Measurements from ENCODE around the gene SCN2B.

Gene SCN2B

DNA sequence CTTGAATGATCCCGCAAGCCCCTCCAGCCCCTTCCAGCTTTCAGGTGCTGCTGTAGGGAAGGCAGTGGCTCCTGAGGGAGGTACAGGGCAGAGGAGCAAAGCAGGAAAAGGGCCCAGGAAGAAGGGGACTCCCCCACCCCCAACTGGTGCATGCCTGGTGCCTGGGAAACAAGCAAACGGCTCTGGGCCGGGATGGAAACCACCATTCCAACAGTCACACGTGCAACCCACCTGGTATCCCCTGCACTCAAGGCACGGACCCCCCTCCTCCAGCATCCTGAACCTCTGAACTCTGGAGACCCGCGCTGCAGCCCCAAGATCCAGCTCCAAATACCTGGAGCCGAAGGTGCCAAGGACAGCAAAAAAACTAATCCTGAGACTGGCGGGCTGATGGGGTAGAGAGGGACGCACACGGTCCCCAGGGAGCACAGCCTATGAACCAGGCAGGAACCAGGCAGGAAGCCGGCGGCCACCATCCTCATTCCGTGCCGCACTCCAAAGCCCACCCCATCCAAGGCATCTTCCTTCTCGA, 24.4 kb downstream of the SCN2B start:
- DNase-seq = no peak

DNA sequence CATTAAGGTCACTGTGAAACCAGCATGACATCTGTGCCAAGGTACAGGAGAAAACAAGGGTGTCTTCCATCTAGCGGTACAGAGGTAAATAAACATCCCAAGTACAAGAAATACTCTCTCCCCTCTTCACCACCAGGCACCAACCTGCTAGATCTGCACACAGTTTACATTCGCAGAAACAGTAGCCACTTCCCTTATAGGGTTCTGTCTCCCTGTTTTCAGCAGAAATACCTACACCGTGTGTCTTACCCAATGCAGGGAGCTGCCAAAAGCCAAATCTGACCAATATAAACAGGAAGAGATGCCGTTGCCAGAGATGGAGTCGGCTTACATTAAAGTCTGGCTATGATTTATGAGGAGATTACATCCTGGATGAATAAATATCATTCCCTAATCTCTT, 25.0 kb downstream of the SCN2B start:
- no peak for DNase-seq

DNA sequence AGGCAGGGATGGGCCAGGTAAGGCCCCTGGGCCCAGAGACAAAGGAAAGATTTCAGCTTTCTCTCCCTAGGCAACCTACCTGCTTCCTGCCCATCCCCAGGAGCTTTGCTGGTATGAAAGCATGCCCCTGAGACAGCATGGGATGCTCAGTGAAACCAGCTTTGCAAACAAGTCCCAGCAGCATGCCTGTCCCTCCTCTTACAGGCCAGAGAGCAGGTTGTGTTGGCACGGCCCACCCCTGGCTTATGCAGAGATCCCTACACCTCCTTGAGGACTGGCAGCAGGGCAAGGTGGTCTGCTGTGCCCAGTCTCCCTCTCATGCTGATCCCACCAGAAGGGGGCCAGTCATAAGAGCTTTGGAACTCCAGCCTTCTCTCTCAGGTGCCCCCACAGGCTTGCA, 26.9 kb downstream of the SCN2B start:
- no peak for DNase-seq

DNA sequence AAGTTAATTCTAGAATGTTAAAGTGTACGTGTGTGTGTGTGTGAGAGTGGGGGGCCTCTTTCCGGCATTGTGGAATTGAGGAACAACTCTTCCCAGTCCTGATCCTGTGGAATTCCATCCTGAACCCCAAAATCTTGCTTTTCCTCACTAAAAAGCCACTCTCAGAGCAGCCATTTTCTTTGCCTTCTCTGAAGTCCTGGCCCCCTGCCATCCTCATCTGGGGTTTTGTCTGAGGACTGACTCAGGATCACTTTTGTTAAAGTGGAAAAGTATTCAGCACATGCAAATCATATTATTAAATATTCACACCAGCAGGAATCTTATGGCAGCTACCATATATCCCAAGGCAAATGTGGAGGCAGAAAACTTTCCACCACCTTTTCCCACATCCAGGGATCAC, 27.6 kb downstream of the SCN2B start:
- DNase-seq = no peak

DNA sequence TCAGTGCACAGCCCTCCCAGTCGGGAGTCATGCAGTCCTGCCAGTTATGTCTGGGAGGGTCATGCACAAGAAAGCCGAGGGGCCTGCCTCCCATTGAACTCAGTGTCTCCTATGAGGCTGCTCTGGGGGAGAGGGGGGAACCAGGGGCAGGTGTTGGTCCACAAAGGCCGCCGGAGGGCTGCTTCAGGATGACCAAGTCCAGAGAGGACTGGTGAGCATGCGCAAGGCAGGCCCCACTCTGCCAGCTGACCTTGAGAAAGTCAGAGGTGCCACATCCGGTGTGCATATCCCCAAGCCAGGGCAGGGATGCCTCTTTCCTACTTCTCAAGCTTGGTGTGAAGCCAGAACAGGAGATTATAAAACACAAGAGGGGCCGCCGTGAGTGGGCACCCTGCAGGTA, 28.2 kb downstream of the SCN2B start:
- DNase-seq = no peak

DNA sequence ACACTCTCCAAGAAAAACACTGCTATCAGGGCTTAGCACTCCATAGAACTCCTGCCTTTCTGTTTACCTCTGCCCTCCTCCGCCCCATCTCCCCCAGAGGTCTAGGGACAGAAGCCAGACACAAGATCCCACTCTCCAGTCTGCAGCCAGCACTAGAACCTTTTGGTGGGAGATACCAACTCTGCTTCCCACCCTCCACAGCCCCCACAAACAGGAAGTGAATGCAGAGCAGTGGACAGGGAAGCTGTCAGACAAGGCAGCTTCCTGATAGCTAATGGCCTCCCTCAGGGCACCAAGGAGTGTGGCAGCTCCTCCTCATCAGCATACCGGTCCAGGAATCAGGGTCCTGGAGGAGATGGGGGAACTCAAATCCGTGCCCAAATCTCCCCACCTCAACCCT, 28.9 kb downstream of the SCN2B start:
- no peak for DNase-seq

DNA sequence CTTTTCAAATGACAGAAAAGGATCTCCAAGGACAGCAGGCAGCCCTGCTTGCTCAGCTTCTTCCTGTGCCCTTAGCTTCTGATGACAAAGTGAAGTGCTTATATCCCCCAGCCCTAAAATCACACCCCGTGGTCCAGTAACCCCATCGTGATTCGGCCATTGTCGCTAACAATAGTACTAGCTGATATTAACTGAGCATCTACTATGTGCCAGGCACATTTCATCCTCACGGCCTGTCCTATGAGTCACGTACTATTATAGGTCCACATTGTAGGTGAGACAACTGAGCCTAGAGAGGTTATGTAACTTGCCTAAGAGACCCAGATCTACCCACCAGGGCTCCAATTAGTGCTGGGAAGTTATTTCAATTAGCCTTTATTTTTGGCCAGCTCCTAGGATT, 29.9 kb downstream of the SCN2B start:
- DNase-seq = no peak

DNA sequence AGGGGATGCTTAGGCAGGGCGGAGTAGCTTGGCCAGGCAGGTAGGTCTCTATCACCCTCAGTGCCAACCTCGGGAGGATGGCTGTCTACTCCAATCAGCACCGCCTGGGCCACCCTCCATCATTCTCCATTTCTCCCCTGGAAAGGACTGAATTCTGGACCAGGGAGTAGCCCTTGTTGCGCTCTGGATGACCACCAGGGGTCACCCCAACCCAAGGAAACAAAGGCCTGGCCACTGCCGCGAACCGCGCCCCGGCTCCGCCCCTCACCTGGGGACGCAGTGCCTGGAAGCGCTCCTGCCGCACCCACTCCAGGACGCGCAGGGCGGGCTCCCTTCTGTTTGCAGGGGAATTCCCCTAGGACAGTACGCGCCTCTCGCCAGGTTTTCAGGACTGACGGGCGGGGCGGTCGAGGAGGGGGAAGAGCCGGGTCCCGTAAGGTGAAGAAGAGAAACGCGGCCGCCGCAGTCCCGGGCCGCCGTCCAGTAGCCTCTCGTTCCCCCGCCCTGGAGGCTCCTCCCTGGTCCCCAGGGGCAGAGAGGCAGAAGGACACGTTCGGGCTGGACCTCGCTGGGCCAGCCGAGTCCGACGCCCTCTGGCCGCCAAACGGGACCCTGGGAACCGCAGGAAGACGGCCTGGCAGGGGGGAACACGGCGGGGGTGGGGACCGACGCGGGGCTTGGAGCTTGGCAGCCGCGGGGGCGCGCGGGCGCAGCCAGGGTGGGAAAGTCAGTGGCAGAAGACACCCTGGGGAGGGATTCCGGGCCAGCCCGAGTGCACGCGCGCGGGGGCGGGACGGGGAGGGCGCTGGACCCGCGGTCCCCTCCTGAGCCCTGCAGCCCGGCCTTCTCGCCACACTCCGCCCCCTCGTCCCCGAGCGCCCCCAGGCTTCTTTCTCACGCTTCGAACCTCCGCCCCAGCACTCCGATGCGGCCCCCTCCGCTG, 30.9 kb downstream of the SCN2B start:
- peak; percentile 81 for DNase-seq

DNA sequence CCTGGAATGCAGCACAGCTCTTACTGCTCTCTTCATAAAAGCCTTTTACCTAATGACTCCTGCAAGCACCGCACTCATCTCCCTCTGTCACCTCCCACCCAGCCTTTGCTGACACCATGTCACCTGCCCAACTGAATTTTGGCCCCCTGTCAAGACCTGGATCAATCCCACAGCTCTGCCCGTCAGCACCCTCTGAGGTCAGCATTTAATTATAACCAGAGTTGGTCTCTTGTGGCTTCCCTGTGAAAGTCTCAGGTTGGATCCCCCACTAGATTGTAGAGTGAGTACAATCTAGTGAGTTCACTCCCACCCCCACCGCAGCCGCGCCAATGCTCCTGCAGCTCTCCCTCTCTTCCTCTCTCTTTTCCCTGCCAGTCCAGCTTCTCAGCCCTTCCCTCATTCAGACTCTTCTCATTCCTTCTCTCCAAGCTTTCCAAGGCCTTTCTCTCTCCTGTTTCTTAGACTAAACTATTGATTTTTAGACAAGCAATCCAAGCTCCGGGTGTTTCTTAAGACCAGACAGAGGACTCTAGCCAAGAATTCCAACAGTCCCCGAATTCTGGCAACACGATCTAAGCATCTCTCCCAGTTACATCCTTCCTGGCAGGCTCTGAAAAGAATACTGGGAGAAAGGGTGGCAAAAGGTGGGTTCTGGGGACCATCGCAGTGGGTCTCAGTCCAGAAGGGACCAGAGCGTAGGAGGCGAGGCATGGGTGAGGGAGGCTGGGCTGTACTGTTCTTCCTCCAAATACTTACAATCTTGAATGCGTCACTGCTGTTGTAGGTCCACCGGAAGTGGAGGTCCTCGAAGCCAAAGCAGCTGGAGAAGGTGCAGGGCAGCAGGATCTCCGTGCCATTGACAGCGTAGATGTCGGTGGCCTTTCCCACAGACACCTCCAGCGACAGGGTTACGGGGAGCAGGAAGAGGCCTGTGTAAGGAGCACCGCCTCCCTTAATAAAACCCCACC, 31.9 kb downstream of the SCN2B start:
- no peak for DNase-seq

DNA sequence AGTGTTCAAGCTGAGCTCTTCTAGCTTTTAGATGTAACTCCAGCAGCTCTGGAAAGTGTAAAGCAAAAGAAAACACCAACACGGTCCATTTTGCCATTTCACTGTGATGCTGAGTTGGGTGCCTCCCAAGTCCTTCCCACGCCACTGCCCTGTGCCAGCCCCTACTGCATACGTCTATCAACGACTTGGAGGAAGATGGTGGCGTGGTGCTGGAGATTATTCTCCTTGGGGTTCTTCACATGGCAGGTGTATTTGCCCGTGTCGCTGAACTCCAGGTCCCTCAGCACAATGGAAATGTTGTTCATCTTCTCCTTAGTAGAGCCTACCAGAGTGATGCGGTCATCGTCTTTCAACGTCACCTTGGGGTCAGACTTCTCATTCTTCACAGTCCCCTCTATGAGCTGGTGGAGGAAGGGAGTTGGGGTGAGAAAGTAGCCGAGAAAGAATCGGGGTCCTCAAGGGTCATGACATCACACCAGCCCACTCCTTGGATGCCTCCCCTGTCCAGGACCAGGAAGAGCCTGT, 32.7 kb downstream of the SCN2B start:
- DNase-seq = no peak

DNA sequence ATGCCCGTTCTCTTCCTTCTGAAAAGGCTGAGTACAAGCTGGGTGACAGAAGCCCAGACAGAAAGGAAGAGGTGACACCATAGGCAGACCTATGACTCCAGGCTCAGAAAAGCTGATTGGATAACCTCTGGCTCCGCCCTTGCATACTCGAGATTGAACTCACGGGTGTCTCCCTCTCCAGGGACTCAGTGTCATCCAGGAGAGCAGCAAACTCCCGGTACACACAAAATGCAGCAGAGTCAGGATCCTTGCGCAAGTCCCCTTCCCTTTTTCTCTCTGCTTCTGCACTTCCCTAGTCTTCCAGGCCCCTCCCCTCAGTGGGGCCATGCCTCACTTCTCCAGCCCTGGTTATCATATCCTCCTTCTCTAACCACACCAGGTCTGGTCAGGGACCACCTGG, 33.6 kb downstream of the SCN2B start:
- peak; percentile 25 for DNase-seq

DNA sequence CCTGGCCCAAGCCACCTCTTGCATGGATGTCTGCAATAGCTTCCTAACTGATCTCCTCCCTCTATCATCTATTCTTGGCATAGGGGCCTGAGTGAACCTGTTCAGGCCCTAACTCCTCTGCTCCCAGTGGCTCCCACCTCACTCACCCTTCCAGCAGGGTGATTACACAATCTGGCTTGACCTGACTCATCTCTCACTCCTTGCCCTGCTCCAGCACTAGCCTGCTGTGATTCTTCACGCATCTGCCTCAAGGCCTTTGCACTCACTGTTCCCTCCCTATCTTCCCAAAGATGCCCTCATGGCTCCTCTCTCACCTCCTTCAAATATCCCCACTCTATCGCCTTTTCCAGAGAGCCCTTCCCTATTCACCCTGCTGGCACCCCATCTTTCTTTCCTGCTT, 34.4 kb downstream of the SCN2B start:
- no peak for DNase-seq

DNA sequence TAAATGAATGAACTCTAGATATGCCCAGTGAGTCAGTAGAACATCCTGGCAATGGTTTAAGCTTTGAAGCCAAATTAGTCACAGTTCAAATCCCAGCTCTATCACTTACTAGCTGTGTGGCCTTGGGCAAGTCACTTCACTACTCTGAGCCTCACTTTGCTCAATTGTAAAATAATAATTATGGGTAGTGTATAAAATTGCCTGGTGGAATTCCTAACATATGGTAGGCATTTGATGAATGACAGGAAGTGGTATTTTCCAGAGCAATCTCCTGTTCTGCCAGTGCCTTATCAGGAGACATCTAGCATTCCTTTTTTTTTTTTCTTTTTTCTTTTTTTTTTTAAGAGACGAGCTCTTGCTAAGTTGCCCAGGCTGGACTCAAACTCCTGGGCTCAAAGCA, 36.9 kb downstream of the SCN2B start:
- no peak for DNase-seq

DNA sequence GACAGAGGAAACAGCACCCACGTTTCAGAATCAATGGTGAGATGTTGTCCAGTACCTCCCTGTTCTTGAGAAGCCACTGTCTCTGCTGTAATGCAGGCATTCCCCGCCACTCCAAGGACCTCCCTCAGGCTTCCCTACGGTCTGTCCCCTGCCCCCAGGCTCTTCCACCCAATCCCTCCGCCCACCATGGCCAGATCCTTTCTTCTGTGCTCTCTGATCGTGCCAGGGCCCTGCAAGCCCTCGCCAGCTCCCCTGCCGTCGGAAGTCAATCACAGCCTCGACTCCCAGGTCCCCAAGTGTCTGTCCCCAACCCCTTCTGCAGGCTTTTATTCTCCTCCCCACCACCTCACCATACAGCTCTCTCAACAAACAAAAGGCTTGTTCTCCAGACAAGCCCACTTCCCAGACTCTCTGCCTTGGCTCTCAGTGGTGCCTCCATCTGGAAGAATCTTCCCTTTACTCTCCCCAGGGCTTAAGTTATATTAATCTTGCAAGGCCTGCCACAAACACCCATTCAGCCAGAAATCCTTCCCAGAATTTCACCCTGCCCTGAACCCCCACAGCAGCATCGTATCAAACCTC, 37.5 kb downstream of the SCN2B start:
- DNase-seq = no peak

DNA sequence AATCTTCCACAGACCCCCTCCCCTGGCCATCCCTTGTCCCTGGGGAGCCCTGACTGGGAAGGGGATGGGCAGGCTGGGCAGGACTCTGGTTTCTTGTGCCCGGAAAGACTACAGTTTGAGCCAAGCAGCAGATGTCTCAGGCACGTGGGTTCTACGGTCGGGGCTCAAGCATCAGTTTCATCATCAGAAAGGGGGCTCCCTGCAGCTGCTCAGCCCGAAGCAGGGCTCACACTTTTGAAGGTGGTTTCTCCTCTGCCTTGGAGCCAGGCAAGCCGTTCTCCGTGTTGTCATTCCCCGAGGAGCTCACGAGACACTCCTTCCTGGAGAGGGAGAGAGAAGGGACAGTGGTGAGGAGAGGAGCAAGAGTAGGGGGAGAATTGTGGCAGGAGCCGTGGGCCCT, 39.6 kb downstream of the SCN2B start:
- DNase-seq = no peak

DNA sequence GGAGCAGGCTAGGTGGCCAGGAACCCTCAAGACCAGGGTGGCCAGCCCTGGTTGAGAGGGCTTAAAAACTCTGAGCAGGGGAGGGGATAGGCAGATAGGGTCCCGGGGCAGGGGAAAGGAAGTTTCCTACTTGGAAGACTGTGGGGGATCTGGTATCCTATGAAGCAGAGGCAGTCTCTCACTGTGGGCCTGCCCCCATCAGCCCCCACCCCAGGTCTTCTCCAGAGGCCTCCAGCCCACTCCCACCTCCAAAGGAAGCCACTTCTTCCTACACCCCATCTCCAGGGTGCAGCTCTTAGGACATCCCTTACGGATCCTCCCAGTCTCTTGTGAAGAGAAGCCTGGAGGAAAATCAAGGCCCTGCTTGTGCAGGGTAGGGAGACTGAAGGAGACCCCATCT, 40.1 kb downstream of the SCN2B start:
- no peak for DNase-seq

DNA sequence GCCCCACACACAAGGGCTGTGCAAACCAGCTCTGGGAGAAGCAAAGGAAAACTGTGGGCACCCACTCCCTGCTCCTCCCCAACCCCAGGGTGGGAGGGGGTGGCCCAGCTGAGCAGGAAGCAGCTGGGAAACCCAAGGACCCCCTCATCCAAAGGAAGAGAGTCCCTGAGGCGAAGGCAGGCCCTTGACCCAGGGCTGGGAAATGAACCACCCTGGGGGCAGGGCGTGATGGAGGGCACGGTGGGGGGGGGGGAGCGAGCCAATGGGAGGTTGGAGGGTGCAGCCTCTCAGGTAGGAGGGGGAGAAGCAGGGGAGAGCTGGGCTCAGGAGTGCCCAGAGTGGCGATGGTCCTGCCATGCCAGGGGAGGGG, 40.7 kb downstream of the SCN2B start:
- DNase-seq = no peak

DNA sequence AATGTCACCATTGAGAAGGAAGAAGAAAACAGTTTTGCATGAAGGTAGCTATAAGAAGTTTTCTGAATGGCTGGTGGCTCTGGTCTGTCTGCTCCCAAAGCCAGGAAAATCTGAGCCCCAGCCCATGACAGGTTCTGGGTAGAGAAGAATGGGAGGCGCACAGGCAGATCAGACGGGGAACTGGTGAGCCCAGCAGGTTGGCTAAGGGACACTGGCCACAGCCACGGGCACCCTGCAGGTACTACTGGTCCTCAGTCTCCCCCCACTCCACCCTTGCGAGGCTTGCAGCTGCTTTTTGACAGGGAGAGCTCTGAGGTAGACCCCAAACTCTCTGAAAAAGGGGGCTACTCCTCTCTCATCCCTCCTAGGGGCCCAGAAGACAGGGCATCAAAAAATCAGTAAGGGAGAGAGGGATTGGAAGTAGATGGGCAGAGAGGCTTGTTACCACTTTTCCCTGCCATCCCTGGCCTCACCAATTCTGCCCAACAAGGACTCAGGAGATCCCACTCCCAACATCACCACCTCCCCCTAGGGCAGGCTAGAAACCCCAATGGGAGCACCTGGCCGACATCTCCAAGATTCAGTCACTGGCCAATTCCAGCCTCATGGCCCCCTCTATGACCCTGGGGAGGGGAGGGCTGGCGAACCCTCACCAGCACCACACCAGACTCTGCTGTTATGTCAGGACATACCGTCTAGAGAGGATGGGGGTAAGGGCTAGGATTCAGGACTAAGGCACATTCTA, 41.2 kb downstream of the SCN2B start:
- no peak for DNase-seq

DNA sequence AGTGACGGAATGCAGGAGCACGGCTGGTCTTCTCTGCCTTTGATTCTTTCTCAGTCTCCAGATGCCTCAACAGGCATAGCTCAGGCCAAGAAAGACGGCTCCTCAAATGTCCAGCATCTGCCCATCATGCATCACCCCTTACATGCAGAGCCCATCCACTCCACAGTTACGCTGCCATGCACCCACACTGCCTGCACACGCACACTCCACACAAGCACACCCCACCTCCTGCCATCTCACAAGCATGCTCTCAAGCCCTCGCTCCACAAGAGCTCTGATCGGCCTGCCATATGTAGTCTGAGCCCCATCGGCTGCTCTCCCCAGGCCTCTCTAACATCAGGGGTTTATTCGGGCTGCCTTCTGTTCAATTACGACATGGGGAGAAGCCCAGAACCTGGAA, 42.6 kb downstream of the SCN2B start:
- DNase-seq = no peak

DNA sequence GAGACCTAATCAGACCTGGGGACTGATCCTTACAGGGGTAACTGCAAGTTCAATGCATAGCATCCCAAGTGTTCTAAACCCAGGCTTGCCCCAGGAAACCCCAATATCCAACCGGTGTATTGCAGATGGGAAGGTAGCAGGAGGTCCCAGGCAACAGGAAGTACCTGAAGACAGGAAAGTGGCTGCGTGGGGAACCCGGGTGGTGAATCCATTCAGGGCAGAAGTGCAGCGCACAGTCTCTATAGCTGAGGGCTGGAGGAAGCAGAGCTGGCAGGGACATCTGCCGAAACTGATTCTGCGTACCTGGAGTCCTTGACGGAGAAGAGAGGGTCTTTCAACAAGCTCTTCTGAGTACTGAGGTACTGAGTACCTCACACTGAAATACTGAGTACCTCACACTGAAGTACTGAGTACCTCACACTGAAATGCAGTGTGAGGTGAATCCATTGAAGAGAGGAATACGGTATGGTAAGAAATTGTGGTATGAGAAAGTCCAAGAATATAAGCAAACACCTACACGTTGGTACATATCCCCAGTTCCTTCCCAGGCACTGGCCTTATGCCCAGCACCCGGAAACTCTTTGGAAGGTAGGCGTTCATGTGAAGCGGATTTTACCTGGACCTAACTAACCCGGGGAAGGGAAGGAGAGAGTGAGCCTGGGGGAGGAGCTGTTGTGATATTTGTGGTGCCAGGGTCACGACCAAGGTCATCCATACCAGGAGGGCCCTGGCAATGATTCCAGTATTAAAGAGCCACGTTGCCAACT, 43.9 kb downstream of the SCN2B start:
- no peak for DNase-seq

DNA sequence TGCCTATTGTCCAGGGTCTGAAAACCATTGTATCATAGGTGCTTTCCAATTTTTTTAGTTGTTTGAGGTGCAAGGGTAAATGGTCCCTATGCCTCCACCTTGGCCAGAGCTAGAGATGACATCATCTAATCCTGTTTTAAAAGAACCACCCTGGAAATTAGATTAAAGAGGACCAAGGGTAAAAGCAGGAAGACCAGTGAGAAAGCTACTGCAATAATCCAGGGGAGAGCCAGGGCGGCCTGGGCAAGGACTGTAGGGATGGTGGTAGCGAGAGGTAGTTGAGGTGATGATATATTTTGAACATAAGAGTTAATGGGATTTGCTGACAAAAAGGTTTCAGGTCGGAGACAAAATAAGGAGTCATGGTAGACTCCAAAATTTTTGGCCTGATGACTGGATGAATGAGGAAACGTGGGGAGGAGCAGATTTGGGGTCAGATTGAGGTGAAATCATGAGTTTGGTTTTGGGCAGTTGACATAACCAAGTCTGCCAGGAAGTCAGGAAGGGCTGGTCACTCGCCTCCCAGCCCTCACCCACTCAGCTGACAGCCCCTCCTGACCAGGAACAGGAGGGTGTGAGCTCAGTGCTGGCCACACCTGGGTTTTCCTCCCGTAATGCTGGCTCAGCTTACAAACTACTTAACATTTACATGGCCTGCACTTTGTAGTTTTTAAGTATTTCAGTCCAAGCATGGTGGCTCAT, 46.8 kb downstream of the SCN2B start:
- no peak for DNase-seq
